PC-9 (cell line): ENCODE measurements around the gene POLD1. TPM values are rescaled to one million over a fixed set of nuclear protein-coding genes. Genes with fewer than 3 reads are reported as not detected.

Source experiments
- BruUV-seq: library from RNA; stranded (reverse); fragments of 400-500 nt; replicated peaks from 2 replicates; lab custom pipeline; 2021; lab: Mats Ljungman, UMichigan
- CTCF ChIA-PET: fragments of 300-600 bp; sonication (Branson Sonifier 250); formaldehyde crosslinking; loops from one replicate; lab custom pipeline; 2022; ENCODE audit warnings: antibody characterized with exemption; lab: Charles Lee
- POLR2A ChIA-PET: fragments of 300-600 bp; sonication (Branson Sonifier 250); formaldehyde crosslinking; loops from one replicate; lab custom pipeline; 2022; ENCODE audit warnings: antibody characterized with exemption; ENCODE audit not compliant: unreplicated experiment; lab: Charles Lee
- DNase-seq, 2 experiments: peaks; one replicate each; pipeline versions ENCODE4 v3.0.0 to v3.0.0-alpha.2; 2015 to 2022; ENCODE audit warnings: mixed read lengths in 1 of 2
- H2AFZ ChIP-seq: fragments of 200-600 bp; sonication (generic); 2 replicates; pipeline ENCODE4 v1.8.1; 2017; ENCODE audit warnings: antibody characterized with exemption
- H3F3A ChIP-seq: fragments of 200-600 bp; sonication (generic); 2 replicates; pipeline ENCODE4 v1.8.1; 2017; ENCODE audit warnings: antibody characterized with exemption, mild to moderate bottlenecking, low read depth; ENCODE audit not compliant: insufficient read depth
- H3K27ac ChIP-seq: fragments of 200-600 bp; sonication (generic); 2 replicates; pipeline ENCODE4 v1.6.1; 2016; ENCODE audit warnings: mixed run types
- H3K27me3 ChIP-seq: fragments of 200-600 bp; sonication (generic); 2 replicates; pipeline ENCODE4 v1.6.1; 2016; ENCODE audit warnings: low read depth, mixed run types; ENCODE audit not compliant: insufficient read depth
- H3K36me3 ChIP-seq: fragments of 200-600 bp; sonication (generic); 2 replicates; pipeline ENCODE4 v1.6.1; 2016; ENCODE audit warnings: low read depth, mixed run types
- H3K4me1 ChIP-seq: fragments of 200-600 bp; sonication (generic); replicated peaks from 2 replicates; pipeline ENCODE4 v1.6.1; 2016; ENCODE audit warnings: mixed run types; ENCODE audit not compliant: insufficient read depth
- H3K4me2 ChIP-seq: fragments of 200-600 bp; sonication (generic); 2 replicates; pipeline ENCODE4 v1.6.1; 2017; ENCODE audit warnings: mixed run types
- H3K4me3 ChIP-seq: fragments of 200-600 bp; sonication (generic); 2 replicates; pipeline ENCODE4 v1.6.1; 2016; ENCODE audit warnings: mixed run types
- H3K79me2 ChIP-seq: fragments of 200-600 bp; sonication (generic); 2 replicates; pipeline ENCODE4 v1.6.1; 2017; ENCODE audit warnings: low read depth, mixed run types
- H3K9me2 ChIP-seq: fragments of 200-600 bp; sonication (generic); 2 replicates; pipeline ENCODE4 v1.8.1; 2017; ENCODE audit warnings: mild to moderate bottlenecking; ENCODE audit not compliant: insufficient read depth
- H3K9me3 ChIP-seq: fragments of 200-600 bp; sonication (generic); 2 replicates; pipeline ENCODE4 v1.8.1; 2016; ENCODE audit warnings: low read depth; ENCODE audit not compliant: insufficient read depth
- H4K20me1 ChIP-seq: fragments of 200-600 bp; sonication (generic); 2 replicates; pipeline ENCODE4 v1.8.1; 2017; ENCODE audit not compliant: insufficient read depth
- CTCF ChIP-seq: fragments of 200-600 bp; sonication (generic); conservative IDR thresholded peaks from 2 replicates; pipeline ENCODE4 v1.6.1; 2017; ENCODE audit warnings: mixed run types, antibody characterized with exemption, mild to moderate bottlenecking, moderate library complexity
- EZH2 ChIP-seq: fragments of 200-600 bp; sonication (generic); IDR thresholded peaks from 2 replicates; pipeline ENCODE4 v1.8.0; 2017; ENCODE audit warnings: antibody characterized with exemption, low read depth
- intact Hi-C: fragments of 100-400 bp; cut with micrococcal nuclease; formaldehyde crosslinking; loops from one replicate; pipeline ENCODE4 v1.10.0; 2022; ENCODE audit not compliant: unreplicated experiment
- total RNA-seq: library from RNA; stranded (reverse); gene quantifications from 2 replicates; pipeline ENCODE4 v1.2.3, GENCODE V29; 2021

The POLD1 gene
- total RNA-seq, 1 experiment from 2014 or later: 101 TPM

GRCh38 chr19:50398675-50399367 lies 14.7 kb downstream of the POLD1 start:
- Histone ChIP-seq H3K27me3 (no peaks in the 10 kb centered on the region), H3K4me1 (no peaks in the 10 kb centered on the region), H3K36me3 (no peaks in the 10 kb centered on the region), H3K27ac (no peak overlapping the region), H2AFZ (no peak overlapping the region), H4K20me1 (peaks cover 6% of the 10 kb centered on the region), H3F3A (peaks cover 9% of the 10 kb centered on the region; the same call in 1 of the 2 replicates), H3K79me2 (no peaks in the 10 kb centered on the region), H3K9me2 (no peaks in the 10 kb centered on the region), H3K4me3 (no peak overlapping the region), H3K4me2 (no peak overlapping the region), H3K9me3 (no peaks in the 10 kb centered on the region)
- no peak for DNase-seq
- ChIA-PET CTCF (no interaction called here), POLR2A (no interaction called here)
- TF ChIP-seq CTCF (no peak), EZH2 (no peak)
- no TSS peak for BruUV-seq
- intact Hi-C loops: no loop called here

DNA sequence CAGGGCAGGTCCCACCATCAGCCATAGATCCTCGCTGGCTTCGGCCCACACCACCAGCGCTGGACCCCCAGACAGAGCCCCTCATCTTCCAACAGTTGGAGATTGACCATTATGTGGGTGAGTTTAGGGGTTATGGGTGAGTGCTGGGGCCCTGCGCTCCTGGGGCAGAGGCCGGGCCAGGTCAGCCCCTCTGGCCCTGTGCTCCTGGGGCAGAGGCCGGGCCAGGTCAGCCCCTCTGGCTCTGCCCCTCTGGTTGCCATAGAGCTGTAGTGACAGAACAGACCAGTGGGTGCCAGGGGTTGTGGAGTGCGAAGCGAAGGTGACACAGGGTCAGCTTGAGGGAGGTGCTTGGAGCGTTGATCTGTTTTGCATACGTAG lies 15.2 kb downstream of the POLD1 start:
- no TSS peak for BruUV-seq
- Histone ChIP-seq H3K9me3 (no peaks in the 10 kb centered on the region), H3K4me3 (no peak overlapping the region), H3K27ac (no peak overlapping the region), H3F3A (peaks cover 10% of the 10 kb centered on the region; the same call in 1 of the 2 replicates), H3K79me2 (no peaks in the 10 kb centered on the region), H3K36me3 (no peaks in the 10 kb centered on the region), H3K9me2 (no peaks in the 10 kb centered on the region), H3K4me2 (no peak overlapping the region), H2AFZ (no peak overlapping the region), H3K27me3 (no peaks in the 10 kb centered on the region), H3K4me1 (no peaks in the 10 kb centered on the region), H4K20me1 (peaks cover 6% of the 10 kb centered on the region)
- intact Hi-C loops: no loop called here
- POLR2A ChIA-PET: no interaction called here
- TF ChIP-seq CTCF: no peak
- no peak for TF ChIP-seq EZH2
- CTCF ChIA-PET: no interaction called here
- DNase-seq: no peak

DNA sequence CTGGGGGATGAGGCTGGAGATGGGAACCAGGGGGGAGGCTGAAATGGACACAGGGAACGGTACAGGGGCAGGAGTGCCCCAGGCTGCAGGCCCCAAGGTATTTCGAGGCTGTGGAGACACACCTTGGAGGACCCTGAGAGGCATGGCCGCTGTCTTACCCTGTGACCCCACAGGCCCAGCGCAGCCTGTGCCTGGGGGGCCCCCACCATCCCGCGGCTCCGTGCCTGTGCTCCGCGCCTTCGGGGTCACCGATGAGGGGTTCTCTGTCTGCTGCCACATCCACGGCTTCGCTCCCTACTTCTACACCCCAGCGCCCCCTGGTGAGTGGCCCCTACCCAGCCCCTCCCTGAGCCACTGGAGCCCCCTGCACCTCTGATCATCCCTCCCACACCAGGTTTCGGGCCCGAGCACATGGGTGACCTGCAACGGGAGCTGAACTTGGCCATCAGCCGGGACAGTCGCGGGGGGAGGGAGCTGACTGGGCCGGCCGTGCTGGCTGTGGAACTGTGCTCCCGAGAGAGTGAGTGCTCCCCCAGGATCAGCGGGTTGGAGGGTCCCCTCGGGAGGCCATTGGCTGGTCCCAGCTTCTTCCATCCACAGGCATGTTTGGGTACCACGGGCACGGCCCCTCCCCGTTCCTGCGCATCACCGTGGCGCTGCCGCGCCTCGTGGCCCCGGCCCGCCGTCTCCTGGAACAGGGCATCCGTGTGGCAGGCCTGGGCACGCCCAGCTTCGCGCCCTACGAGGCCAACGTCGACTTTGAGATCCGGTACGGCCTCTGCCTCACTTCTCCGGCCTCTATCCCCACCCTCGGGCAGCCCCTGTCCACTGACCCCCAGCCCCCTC lies 17.7 kb downstream of the POLD1 start:
- H3F3A ChIP-seq: peaks cover 10% of the 10 kb centered on the region; the same call in 1 of the 2 replicates
- CTCF ChIA-PET: no interaction called here
- no peaks in the 10 kb centered on the region for H3K79me2 ChIP-seq
- H3K27ac ChIP-seq: no peak overlapping the region
- 0 out of 2 replicates have a peak, but pooled peaks cover 11% of the 10 kb centered on the region for H3K36me3 ChIP-seq
- BruUV-seq: no TSS peak
- no peak for TF ChIP-seq CTCF
- no peak for TF ChIP-seq EZH2
- no peaks in the 10 kb centered on the region for H3K4me1 ChIP-seq
- H4K20me1 ChIP-seq: peaks cover 6% of the 10 kb centered on the region
- DNase-seq: no peak
- no peaks in the 10 kb centered on the region for H3K9me3 ChIP-seq
- intact Hi-C loops: no loop called here
- POLR2A ChIA-PET: interaction anchor here (0.6 kb wide), 1 partner anchor 33 kb away, joined by 3 read pairs; no protein-coding TSS in a partner anchor
- H3K4me2 ChIP-seq: no peak overlapping the region
- H2AFZ ChIP-seq: no peak overlapping the region
- no peaks in the 10 kb centered on the region for H3K9me2 ChIP-seq
- no peak overlapping the region for H3K4me3 ChIP-seq
- no peaks in the 10 kb centered on the region for H3K27me3 ChIP-seq
